Measurements from ENCODE around the gene CES2. TPM values are rescaled to one million over a fixed set of nuclear protein-coding genes. Genes with fewer than 3 reads are reported as not detected.

CES2 gene
- total RNA-seq, 1 donor: 38.9 TPM

DNA sequence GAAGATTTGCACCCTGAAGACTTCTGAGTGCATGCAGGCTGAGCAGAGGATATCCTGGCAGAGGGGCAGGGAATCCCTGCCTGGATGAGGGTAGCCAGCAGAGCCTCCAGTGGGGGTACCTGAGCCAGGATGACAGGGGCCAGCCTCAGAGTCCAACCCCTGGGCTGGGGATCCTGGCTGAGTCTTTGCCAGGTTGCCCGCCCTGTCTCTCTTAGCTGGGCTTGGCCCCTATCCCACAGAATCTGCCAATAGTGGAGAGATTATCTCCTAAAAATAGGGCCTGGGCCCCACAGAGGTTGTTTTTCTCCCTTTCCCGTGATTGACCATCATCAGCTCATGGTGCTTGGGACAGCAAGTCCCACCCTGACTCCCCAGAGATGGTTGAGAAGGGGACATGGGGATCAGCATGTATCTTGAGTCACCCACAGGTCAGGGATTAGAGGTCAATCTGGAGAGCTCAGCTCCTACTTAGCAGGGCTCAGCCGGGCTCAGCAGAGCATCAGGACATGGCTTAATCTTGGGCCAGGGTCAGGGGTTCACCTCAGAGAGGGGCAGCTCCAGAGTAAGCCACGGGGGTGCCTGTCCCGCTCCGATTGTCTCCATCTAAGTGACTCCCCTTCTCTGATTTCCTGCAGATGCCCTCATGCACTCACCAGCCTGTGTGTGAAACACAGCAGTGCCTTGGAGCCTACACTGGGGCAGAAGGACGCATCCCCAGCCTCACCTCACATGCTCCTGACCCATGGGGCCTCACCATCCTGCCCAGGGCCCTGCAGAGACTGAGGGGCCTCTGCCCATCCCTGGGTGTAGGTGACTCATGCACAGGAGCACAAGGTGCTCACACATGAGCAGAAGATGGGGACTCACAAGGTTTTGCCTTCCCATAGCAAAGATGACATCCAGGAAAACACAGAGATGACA, 28.1 kb upstream of the CES2 start:
- TF ChIP-seq, protein P1, sequence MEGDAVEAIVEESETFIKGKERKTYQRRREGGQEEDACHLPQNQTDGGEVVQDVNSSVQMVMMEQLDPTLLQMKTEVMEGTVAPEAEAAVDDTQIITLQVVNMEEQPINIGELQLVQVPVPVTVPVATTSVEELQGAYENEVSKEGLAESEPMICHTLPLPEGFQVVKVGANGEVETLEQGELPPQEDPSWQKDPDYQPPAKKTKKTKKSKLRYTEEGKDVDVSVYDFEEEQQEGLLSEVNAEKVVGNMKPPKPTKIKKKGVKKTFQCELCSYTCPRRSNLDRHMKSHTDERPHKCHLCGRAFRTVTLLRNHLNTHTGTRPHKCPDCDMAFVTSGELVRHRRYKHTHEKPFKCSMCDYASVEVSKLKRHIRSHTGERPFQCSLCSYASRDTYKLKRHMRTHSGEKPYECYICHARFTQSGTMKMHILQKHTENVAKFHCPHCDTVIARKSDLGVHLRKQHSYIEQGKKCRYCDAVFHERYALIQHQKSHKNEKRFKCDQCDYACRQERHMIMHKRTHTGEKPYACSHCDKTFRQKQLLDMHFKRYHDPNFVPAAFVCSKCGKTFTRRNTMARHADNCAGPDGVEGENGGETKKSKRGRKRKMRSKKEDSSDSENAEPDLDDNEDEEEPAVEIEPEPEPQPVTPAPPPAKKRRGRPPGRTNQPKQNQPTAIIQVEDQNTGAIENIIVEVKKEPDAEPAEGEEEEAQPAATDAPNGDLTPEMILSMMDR (IDR thresholded peaks at IDR 0.05; ENCODE audit: insufficient read depth, low read depth, low read length): no peak
- no peak for DNase-seq (ENCODE audit: low read depth)
- H3K4me3 ChIP-seq (ENCODE audit: low read depth, low read length): no peak overlapping the region

DNA sequence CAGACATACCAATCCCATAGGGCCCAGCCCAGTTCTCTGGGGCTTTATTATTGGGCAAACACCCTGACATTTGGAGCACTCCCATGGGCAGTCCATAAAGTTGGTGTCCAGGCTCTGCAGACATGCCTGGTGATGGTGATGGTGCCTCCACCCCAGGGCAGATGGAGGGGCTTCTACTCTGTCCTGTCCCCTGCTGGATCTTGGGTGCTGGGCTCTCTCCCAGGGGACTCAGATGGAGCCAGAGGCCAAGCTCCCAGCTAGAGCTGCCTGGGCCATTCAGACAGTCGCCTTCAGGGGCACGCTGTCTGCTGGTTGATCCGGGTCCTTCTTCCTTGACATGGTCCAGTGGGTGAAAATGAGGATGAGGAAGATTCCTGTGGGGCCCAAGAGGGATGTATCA, 27.2 kb upstream of the CES2 start:
- no peak for DNase-seq (ENCODE audit: low read depth)
- no peak overlapping the region for H3K4me3 ChIP-seq (ENCODE audit: low read depth, low read length)
- TF ChIP-seq, protein P1 (IDR thresholded peaks at IDR 0.05; ENCODE audit: insufficient read depth, low read depth, low read length): no peak

DNA sequence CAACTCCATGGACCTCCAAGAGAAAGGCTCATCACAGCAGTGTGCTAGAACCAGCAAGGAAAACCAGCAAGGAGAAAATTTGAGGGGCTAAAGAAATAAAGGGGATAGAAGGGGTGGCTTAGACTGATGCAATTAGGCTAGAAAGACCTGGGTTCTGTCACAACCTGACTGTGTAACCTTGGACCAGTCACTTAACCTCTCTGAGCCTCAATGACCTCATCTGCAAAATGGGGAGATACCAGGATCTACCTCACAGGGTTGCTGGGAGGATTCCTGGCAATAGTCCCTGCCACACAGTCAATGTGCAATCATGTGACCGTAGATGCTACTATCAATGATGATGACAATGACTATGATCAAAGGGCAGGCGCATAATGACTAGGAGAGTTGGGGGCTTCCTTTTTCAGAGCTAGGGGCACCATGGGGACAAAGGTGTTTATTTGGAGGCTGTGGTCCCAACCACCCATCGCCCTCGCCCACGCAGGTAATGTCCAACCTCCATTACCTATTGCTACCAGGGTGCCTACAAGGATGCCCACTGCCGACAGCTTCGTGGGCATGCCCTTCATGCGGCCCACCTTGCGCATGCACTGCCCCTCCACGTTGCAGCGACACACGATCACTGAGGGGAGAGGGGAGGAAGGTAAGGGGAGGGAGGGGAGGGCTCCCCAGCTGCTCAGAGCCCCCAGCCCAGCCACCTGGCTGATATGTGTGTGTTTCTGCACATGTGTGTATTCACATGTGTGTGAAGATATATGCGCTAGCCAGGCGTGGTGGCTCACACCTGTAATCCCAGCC, 26.4 kb upstream of the CES2 start:
- H3K4me3 ChIP-seq (ENCODE audit: low read depth, low read length): no peak overlapping the region
- no peak for DNase-seq (ENCODE audit: low read depth)
- TF ChIP-seq, protein P1 (IDR thresholded peaks at IDR 0.05; ENCODE audit: insufficient read depth, low read depth, low read length): no peak

DNA sequence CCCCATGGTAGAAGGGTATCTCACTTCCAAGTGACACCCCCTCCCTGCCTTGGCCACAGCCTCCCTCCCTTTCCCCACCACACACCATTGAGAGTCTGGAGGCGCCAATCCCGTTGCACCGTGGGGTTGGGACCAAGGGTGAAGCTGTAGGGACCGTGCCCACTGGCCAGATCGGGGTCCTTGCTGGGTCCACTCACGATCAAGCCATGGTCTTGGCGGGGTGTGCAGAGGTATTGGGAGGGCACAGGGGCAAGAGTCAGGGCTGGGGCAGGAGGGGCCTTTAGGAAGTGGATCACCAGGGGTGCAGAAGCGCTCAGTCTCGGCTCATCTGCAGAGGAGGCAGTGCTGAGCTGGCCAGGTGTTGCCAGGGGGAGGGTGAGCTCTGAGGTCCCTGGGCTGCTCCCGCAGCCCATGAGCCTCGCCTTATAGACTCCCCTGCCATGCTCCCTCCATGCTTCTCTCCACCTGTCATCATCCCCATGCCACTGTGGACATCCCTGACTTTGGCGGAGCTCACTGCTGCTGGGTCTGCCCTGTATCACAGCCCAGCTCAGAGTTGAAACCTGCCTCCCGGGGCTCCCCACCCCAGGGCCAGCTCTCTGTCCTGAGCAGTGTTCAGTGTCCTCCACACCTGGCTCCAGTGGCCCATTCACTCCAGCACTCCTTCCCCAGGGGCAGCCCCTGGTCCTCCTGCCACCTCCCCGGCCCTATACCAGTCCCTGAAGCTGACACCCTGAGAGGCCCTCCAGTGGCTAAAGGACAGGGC, 25.0 kb upstream of the CES2 start:
- no peak overlapping the region for H3K4me3 ChIP-seq (ENCODE audit: low read depth, low read length)
- no peak for DNase-seq (ENCODE audit: low read depth)

DNA sequence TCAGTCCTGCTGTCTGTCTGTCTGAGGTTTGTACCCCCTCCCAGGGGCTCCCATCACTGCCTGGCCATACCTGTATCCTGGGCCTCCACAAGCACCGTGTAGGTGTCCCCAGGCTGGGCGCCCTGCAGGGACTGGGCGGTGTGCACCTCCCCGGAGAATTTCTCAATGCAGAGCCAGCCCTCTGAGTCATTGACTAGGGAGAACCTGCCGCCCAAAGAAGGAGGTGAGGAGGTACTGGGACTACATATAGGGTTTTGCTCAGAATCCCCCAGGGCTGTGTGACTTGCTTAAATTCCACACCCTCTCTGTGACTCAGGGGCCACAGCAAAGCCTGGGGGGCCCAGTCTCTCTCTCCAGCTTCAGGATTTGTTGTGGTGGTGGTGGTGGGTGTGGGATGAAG, 24.2 kb upstream of the CES2 start:
- DNase-seq (ENCODE audit: low read depth): no peak
- H3K4me3 ChIP-seq (ENCODE audit: low read depth, low read length): no peak overlapping the region
- TF ChIP-seq, protein P1 (IDR thresholded peaks at IDR 0.05; ENCODE audit: insufficient read depth, low read depth, low read length): no peak

More for the DNA sequence above, 25.0 kb upstream of the CES2 start:
- TF ChIP-seq, protein P1 (IDR thresholded peaks at IDR 0.05; ENCODE audit: insufficient read depth, low read depth, low read length): no peak

DNA sequence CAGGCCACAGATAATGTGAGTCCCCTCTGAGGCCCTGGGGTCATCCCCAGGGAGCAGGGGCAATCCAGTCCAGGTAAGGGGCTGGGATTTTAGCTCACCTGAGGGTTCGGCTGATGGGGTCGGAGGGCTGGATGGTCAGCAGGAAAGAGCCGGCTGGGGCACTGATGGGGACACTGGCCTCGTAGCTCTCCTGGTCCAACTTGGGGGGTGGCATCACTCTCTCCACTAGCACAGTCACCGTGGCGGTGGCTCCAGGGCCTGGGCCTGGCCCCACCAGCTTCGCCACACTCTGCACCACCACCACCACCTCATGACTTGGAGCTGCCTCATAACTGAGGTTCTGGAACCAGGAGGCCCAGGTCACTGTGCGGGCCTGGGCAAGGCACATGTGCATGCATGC, 23.5 kb upstream of the CES2 start:
- DNase-seq (ENCODE audit: low read depth): no peak
- no peak overlapping the region for H3K4me3 ChIP-seq (ENCODE audit: low read depth, low read length)
- TF ChIP-seq, protein P1 (IDR thresholded peaks at IDR 0.05; ENCODE audit: insufficient read depth, low read depth, low read length): no peak

Measured in fibroblast of villous mesenchyme (primary cell).